Measurements from ENCODE around the gene PLXNA2. TPM values are rescaled to one million over a fixed set of nuclear protein-coding genes. Genes with fewer than 3 reads are reported as not detected.

PLXNA2 gene
- total RNA-seq, 1 experiment from 2014 or later = 10.2 TPM

- Histone ChIP-seq H3F3A (ENCODE audit: insufficient read depth, low read depth) (peaks cover 53% of the 10 kb centered on the region), H3K79me2 (ENCODE audit: low read depth) (peaks cover 15% of the 10 kb centered on the region; the same call in 1 of the 2 replicates), H2AFZ (no peak overlapping the region), H3K27me3 (ENCODE audit: insufficient read depth, low read depth) (no peaks in the 10 kb centered on the region), H3K27ac (peak overlapping the region; percentile 78), H3K4me3 (no peak overlapping the region), H3K9me2 (ENCODE audit: insufficient read depth) (no peaks in the 10 kb centered on the region), H3K36me3 (ENCODE audit: low read depth) (no peaks in the 10 kb centered on the region), H3K4me1 (replicated peaks; ENCODE audit: insufficient read depth) (peaks cover 86% of the 10 kb centered on the region), H4K20me1 (ENCODE audit: insufficient read depth) (no peaks in the 10 kb centered on the region), H3K9me3 (ENCODE audit: insufficient read depth, low read depth) (no peaks in the 10 kb centered on the region), H3K4me2 (peak overlapping the region; percentile 71)
- no TSS peak for BruUV-seq (replicated peaks)
- ChIA-PET POLR2A (ENCODE audit: unreplicated experiment) (no interaction called here), CTCF (no interaction called here)
- DNase-seq = no peak
- TF ChIP-seq CTCF (conservative IDR thresholded peaks at IDR 0.05) = no peak
- no peak for TF ChIP-seq EZH2 (IDR thresholded peaks at IDR 0.05; ENCODE audit: low read depth)
- intact Hi-C loops (cut with micrococcal nuclease; ENCODE audit: unreplicated experiment) = loop anchor here (10.0 kb wide), 1 partner anchor 356 kb away; no protein-coding TSS in a partner anchor
Observed at GRCh38 chr1:208180421-208180820, 63.8 kb downstream of the PLXNA2 start.

- CTCF ChIA-PET = no interaction called here
Observed at GRCh38 chr1:208179961-208180409, 64.2 kb downstream of the PLXNA2 start.

GRCh38 chr1:208179263-208179816 lies 64.8 kb downstream of the PLXNA2 start:
- intact Hi-C loops (cut with micrococcal nuclease; ENCODE audit: unreplicated experiment) = loop anchor here (1.0 to 2.0 kb wide), 3 partner anchors 25 to 71 kb away; no protein-coding TSS in a partner anchor
- CTCF ChIA-PET = interaction anchor here (1.1 kb wide), 1 partner anchor 9 kb away, joined by 8 read pairs; no protein-coding TSS in a partner anchor
- Histone ChIP-seq H3K27ac (peak overlapping the region; percentile 78), H3F3A (ENCODE audit: insufficient read depth, low read depth) (peaks cover 44% of the 10 kb centered on the region), H3K36me3 (ENCODE audit: low read depth) (no peaks in the 10 kb centered on the region), H3K27me3 (ENCODE audit: insufficient read depth, low read depth) (no peaks in the 10 kb centered on the region), H3K4me3 (no peak overlapping the region), H2AFZ (no peak overlapping the region), H3K4me2 (peak overlapping the region; percentile 71), H3K4me1 (replicated peaks; ENCODE audit: insufficient read depth) (peaks cover 80% of the 10 kb centered on the region), H3K9me3 (ENCODE audit: insufficient read depth, low read depth) (no peaks in the 10 kb centered on the region), H3K9me2 (ENCODE audit: insufficient read depth) (no peaks in the 10 kb centered on the region), H3K79me2 (ENCODE audit: low read depth) (peaks cover 15% of the 10 kb centered on the region; the same call in 1 of the 2 replicates), H4K20me1 (ENCODE audit: insufficient read depth) (no peaks in the 10 kb centered on the region)
- POLR2A ChIA-PET (ENCODE audit: unreplicated experiment) = interaction anchor here (0.5 kb wide), 1 partner anchor 10 kb away, joined by 28 read pairs; no protein-coding TSS in a partner anchor
- TF ChIP-seq EZH2 (IDR thresholded peaks at IDR 0.05; ENCODE audit: low read depth) = no peak
- TF ChIP-seq CTCF (conservative IDR thresholded peaks at IDR 0.05) = no peak
- peak; percentile 79 to 85 for DNase-seq
- no TSS peak for BruUV-seq (replicated peaks)

More at GRCh38 chr1:208179961-208180409, 64.2 kb downstream of the PLXNA2 start:
- intact Hi-C loops (cut with micrococcal nuclease; ENCODE audit: unreplicated experiment) = loop anchor here (1.0 to 10.0 kb wide), 4 partner anchors 26 to 355 kb away; no protein-coding TSS in a partner anchor
- no peak overlapping the region for H3K4me3 ChIP-seq
- H3K4me1 ChIP-seq (replicated peaks; ENCODE audit: insufficient read depth) = peaks cover 85% of the 10 kb centered on the region
- peaks cover 15% of the 10 kb centered on the region; the same call in 1 of the 2 replicates for H3K79me2 ChIP-seq (ENCODE audit: low read depth)
- no peaks in the 10 kb centered on the region for H3K36me3 ChIP-seq (ENCODE audit: low read depth)
- no peak for DNase-seq
- TF ChIP-seq CTCF (conservative IDR thresholded peaks at IDR 0.05) (no peak), EZH2 (IDR thresholded peaks at IDR 0.05; ENCODE audit: low read depth) (no peak)
- H3K27ac ChIP-seq = peak overlapping the region; percentile 78
- H3K9me2 ChIP-seq (ENCODE audit: insufficient read depth) = no peaks in the 10 kb centered on the region
- BruUV-seq (replicated peaks) = no TSS peak
- H3K27me3 ChIP-seq (ENCODE audit: insufficient read depth, low read depth) = no peaks in the 10 kb centered on the region
- POLR2A ChIA-PET (ENCODE audit: unreplicated experiment) = no interaction called here
- no peaks in the 10 kb centered on the region for H4K20me1 ChIP-seq (ENCODE audit: insufficient read depth)
- H3F3A ChIP-seq (ENCODE audit: insufficient read depth, low read depth) = peaks cover 49% of the 10 kb centered on the region
- H2AFZ ChIP-seq = no peak overlapping the region
- no peaks in the 10 kb centered on the region for H3K9me3 ChIP-seq (ENCODE audit: insufficient read depth, low read depth)
- peak overlapping the region; percentile 71 for H3K4me2 ChIP-seq

Measured in PC-9 (cell line).